A549 (cell line): Measurements from ENCODE around the gene GPR176.
"Not testable (repeated sequence)": the region's sequence is repeated elsewhere in the genome, so short reads cannot be mapped to it uniquely, and the experiment has no call there.

Source experiments
- CHD4 ChIP-seq: fragments of 200-600 bp; sonication (generic); IDR thresholded peaks from 2 replicates; pipeline ENCODE4 v1.6.1; 2016; ENCODE audit warnings: antibody characterized with exemption, mild to moderate bottlenecking, borderline replicate concordance
- CTCF ChIP-seq: fragments of >200 bp; sonication (Bioruptor Twin); formaldehyde crosslinking; IDR thresholded peaks from 3 replicates; pipeline ENCODE4 v1.5.1; 2016
- EP300 ChIP-seq, 2 experiments: fragments of >200 bp; sonication (Bioruptor Twin); formaldehyde crosslinking; IDR thresholded peaks; 2 replicates in 1 of 2; 3 replicates in 1 of 2; pipeline ENCODE4 v1.6.1; 2016 to 2017
- HDAC2 ChIP-seq: fragments of 200-600 bp; sonication (generic); IDR thresholded peaks from 2 replicates; pipeline ENCODE4 v1.6.1; 2016
- MAZ ChIP-seq: fragments of 150-350 bp; IDR thresholded peaks from 2 replicates; pipeline ENCODE4 v1.6.1; 2014; ENCODE audit warnings: antibody characterized with exemption, low read depth, low read length, borderline replicate concordance
- PHF8 ChIP-seq: fragments of 200-600 bp; sonication (generic); IDR thresholded peaks from 2 replicates; pipeline ENCODE4 v1.6.1; 2016; ENCODE audit warnings: low read depth, mild to moderate bottlenecking, antibody characterized with exemption, moderate library complexity, borderline replicate concordance
- POLR2A ChIP-seq: IDR thresholded peaks from 2 replicates; pipeline ENCODE4 v1.6.1; 2012; ENCODE audit warnings: mild to moderate bottlenecking, low read length
- RAD21 ChIP-seq, 2 experiments: fragments of >200 bp in 1 of 2; sonication (Bioruptor Twin) in 1 of 2; formaldehyde crosslinking in 1 of 2; IDR thresholded peaks in 1 of 2; conservative IDR thresholded peaks in 1 of 2; 2 replicates in 1 of 2; 3 replicates in 1 of 2; pipeline ENCODE4 v1.6.1; 2012 to 2018; ENCODE audit warnings: inconsistent platforms in 1 of 2
- REST ChIP-seq: fragments of 200-600 bp; sonication (generic); IDR thresholded peaks from 2 replicates; pipeline ENCODE4 v1.6.1; 2016; ENCODE audit warnings: antibody characterized with exemption, mild to moderate bottlenecking, moderate library complexity
- RFX5 ChIP-seq: fragments of 450-650 bp; IDR thresholded peaks from 2 replicates; pipeline ENCODE4 v1.7.1; 2014; ENCODE audit warnings: antibody characterized with exemption, mild to moderate bottlenecking, moderate library complexity
- SREBF2 ChIP-seq: fragments of 450-650 bp; IDR thresholded peaks from 2 replicates; pipeline ENCODE4 v1.6.1; 2014; ENCODE audit warnings: mild to moderate bottlenecking, moderate library complexity
- USF2 ChIP-seq: fragments of 450-650 bp; IDR thresholded peaks from 2 replicates; pipeline ENCODE4 v1.6.1; 2014; ENCODE audit warnings: antibody characterized with exemption

- TF ChIP-seq SREBF2; CTCF; RAD21 (conservative IDR thresholded peaks at IDR 0.05 in 1 of 2, IDR thresholded peaks at IDR 0.05 in 1 of 2); POLR2A; REST; USF2; CHD4; RFX5; MAZ; EP300 (IDR thresholded peaks at IDR 0.05); PHF8; HDAC2: not testable (repeated sequence)
Measured at GRCh38 chr15:39893051-39893450, 27.0 kb downstream of the GPR176 start.
